Mesothelial cell of epicardium (in vitro differentiated cells): ENCODE data around the gene NFKB1. TPM values are rescaled to one million over a fixed set of nuclear protein-coding genes. Genes with fewer than 3 reads are reported as not detected.

ENCODE experiments used
- DNase-seq, 2 experiments: peaks; one replicate each; pipeline ENCODE4 v3.0.0; 2021; ENCODE audit warnings: low spot score in 2 of 2; ENCODE audit not compliant: unreplicated experiment in 2 of 2
- H3K27ac Mint-ChIP-seq: 2 replicates; pipeline ENCODE4 v1.8.0; 2021; ENCODE audit warnings: mixed read lengths
- H3K27me3 Mint-ChIP-seq: 2 replicates; pipeline ENCODE4 v1.8.0; 2021; ENCODE audit warnings: low read depth, mixed read lengths
- H3K36me3 Mint-ChIP-seq: 2 replicates; pipeline ENCODE4 v1.8.0; 2021; ENCODE audit warnings: mixed read lengths
- H3K4me1 Mint-ChIP-seq: 2 replicates; pipeline ENCODE4 v1.8.0; 2021; ENCODE audit warnings: mixed read lengths
- H3K4me3 Mint-ChIP-seq: 2 replicates; pipeline ENCODE4 v1.8.0; 2021; ENCODE audit warnings: mild to moderate bottlenecking, moderate library complexity, mixed read lengths
- H3K9me3 Mint-ChIP-seq: 2 replicates; pipeline ENCODE4 v1.8.0; 2021; ENCODE audit warnings: mixed read lengths
- CTCF ChIP-seq: fragments of 200-600 bp; sonication (generic); IDR thresholded peaks from one replicate; pipeline ENCODE4 v1.5.0; 2021; ENCODE audit warnings: antibody characterized with exemption; ENCODE audit not compliant: unreplicated experiment
- total RNA-seq: library from RNA; stranded (reverse); gene quantifications from 3 replicates; pipeline ENCODE4 v1.2.1, GENCODE V29; 2021

Gene NFKB1
- total RNA-seq, 1 donor from 2014 or later, result 30.9 TPM

DNA sequence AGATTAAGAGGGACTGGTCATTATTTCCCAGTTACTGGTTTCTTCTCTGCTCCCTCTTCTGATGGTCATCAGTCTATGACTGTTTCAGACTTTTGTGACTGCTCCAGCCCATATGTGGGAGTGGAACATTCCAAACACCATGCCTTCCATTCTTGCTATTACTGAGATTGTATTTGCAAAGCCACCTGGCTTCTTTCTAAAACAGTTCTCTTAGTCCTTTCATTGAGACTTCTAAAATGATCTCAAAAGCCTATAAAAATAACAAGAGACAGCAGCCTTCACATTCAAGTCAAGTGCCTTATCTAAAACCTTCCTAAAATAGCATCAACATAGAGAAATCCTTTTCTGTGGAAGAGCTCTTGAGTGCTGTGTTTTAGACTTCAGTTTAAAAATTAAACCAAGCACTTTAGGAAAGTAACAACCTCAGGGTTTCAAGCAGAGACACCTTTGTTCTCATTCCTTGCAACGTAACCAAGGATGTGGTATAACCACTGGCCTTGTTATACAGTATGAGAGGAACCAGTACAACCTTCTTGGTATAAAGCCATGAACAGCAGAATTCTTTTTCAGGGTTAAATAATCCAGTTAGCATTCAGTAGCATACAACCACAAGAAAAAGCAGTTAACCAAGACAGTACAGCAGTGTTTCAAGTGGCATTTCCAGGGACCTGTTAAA, 97.1 kb downstream of the NFKB1 start:
- DNase-seq, result no peak
- TF ChIP-seq CTCF, result no peak
- Mint-ChIP-seq H3K36me3 (peaks cover 45% of the 10 kb centered on the region), H3K27me3 (no peaks in the 10 kb centered on the region), H3K4me1 (peaks cover 14% of the 10 kb centered on the region), H3K4me3 (no peak overlapping the region), H3K27ac (peak overlapping the region; percentile 11), H3K9me3 (no peaks in the 10 kb centered on the region)

GRCh38 chr4:102598762-102599374, 97.7 kb downstream of the NFKB1 start:
- H3K4me3 Mint-ChIP-seq, result no peak overlapping the region

DNA sequence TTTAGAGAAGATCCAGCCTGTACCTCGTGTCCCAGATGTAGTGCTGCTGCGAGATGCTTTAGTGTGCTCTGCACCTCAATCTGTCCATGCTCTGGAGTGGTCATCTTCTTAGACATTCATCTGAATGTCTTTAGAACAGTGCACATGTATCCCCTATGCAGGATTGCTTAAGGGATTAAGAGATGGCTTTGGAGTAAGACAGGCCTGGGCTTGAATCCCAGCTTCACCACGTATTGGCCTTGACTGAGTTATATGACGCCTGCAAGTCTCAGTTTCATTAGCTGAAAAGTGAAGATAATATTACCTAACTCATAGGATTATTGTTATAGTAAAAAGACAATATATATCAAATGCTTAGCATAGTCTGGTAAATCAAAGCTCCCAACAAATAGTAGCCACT, 98.3 kb downstream of the NFKB1 start:
- no peak for DNase-seq
- Mint-ChIP-seq H3K36me3 (peaks cover 49% of the 10 kb centered on the region), H3K9me3 (no peaks in the 10 kb centered on the region), H3K27ac (no peak overlapping the region), H3K4me3 (no peak overlapping the region), H3K27me3 (no peaks in the 10 kb centered on the region), H3K4me1 (peaks cover 14% of the 10 kb centered on the region)
- TF ChIP-seq CTCF, result no peak

More at GRCh38 chr4:102598762-102599374, 97.7 kb downstream of the NFKB1 start:
- Mint-ChIP-seq H3K9me3 (no peaks in the 10 kb centered on the region), H3K27ac (peak overlapping the region; percentile 6), H3K4me1 (peaks cover 14% of the 10 kb centered on the region), H3K36me3 (peaks cover 49% of the 10 kb centered on the region), H3K27me3 (no peaks in the 10 kb centered on the region)
- TF ChIP-seq CTCF, result no peak
- DNase-seq, result no peak

DNA sequence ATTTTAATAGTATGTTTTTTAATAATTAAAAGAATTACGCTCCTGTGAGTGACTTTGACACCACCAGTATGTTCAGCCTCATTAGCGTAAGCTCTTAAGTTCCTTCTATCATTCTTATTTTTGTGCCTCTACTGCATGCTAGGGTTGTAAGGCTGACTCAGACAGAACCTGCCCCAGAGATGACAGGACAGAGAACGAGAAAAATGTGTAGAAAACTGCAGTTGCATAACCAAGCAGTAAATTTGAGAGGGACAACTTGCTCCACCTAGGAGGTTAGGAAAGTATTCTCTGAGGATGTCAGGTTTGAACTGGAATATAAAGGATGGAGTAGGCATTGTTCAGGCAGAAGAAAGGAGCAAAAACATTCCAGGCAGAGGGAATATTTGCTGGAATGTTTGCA, 98.7 kb downstream of the NFKB1 start:
- H3K27me3 Mint-ChIP-seq, result no peaks in the 10 kb centered on the region

GRCh38 chr4:102600689-102601088, 99.5 kb downstream of the NFKB1 start:
- H3K9me3 Mint-ChIP-seq, result no peaks in the 10 kb centered on the region
- no peak for DNase-seq
- no peak overlapping the region for H3K27ac Mint-ChIP-seq
- H3K4me1 Mint-ChIP-seq, result peaks cover 14% of the 10 kb centered on the region
- H3K27me3 Mint-ChIP-seq, result no peaks in the 10 kb centered on the region
- H3K36me3 Mint-ChIP-seq, result peaks cover 43% of the 10 kb centered on the region
- H3K4me3 Mint-ChIP-seq, result no peak overlapping the region
- TF ChIP-seq CTCF, result no peak

More for the DNA sequence above, 98.7 kb downstream of the NFKB1 start:
- TF ChIP-seq CTCF, result no peak
- no peak for DNase-seq
- Mint-ChIP-seq H3K36me3 (peaks cover 49% of the 10 kb centered on the region), H3K27ac (no peak overlapping the region), H3K9me3 (no peaks in the 10 kb centered on the region), H3K4me1 (peaks cover 14% of the 10 kb centered on the region), H3K4me3 (no peak overlapping the region)
